ENCODE measurements around the gene CASTOR2. TPM values are rescaled to one million over a fixed set of nuclear protein-coding genes. Genes with fewer than 3 reads are reported as not detected.

CASTOR2 gene
- total RNA-seq, 2 donors from 2014 or later: 4.2 to 4.9 TPM

DNA sequence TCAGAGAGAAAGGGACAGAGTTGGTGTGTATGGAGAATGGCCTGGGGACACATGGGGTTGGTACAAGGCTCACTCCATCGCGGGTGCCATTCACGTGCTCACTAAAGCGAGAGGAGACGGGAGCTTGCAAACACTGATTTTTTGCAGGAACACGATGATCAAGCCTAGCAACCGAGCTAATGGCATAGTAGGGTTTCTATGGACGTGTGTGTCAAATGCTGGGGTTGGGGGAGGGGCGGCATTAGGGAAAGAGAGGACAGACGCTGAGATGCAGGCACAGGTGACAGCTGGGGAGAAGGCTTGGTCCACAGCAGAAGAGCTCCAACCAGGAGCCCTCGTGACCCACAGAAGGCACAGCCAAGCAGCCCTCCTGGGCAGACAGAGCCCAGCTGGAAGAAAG lies 75.2 kb downstream of the CASTOR2 start:
- Histone ChIP-seq H3K9ac (ENCODE audit: low read depth in 2 of 2, low read length in 2 of 2) (no peak overlapping the region), H3K4me3 (no peak overlapping the region), H3K4me1 (no peaks in the 10 kb centered on the region), H3K9me3 (no peaks in the 10 kb centered on the region), H3K27me3 (no peaks in the 10 kb centered on the region), H3K27ac (no peak overlapping the region), H3K36me3 (no peaks in the 10 kb centered on the region)
- intact Hi-C loops (cut with DNase I): no loop called here
- no peak for DNase-seq
- TF ChIP-seq, protein P1, sequence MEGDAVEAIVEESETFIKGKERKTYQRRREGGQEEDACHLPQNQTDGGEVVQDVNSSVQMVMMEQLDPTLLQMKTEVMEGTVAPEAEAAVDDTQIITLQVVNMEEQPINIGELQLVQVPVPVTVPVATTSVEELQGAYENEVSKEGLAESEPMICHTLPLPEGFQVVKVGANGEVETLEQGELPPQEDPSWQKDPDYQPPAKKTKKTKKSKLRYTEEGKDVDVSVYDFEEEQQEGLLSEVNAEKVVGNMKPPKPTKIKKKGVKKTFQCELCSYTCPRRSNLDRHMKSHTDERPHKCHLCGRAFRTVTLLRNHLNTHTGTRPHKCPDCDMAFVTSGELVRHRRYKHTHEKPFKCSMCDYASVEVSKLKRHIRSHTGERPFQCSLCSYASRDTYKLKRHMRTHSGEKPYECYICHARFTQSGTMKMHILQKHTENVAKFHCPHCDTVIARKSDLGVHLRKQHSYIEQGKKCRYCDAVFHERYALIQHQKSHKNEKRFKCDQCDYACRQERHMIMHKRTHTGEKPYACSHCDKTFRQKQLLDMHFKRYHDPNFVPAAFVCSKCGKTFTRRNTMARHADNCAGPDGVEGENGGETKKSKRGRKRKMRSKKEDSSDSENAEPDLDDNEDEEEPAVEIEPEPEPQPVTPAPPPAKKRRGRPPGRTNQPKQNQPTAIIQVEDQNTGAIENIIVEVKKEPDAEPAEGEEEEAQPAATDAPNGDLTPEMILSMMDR (IDR thresholded peaks at IDR 0.05): no peak

DNA sequence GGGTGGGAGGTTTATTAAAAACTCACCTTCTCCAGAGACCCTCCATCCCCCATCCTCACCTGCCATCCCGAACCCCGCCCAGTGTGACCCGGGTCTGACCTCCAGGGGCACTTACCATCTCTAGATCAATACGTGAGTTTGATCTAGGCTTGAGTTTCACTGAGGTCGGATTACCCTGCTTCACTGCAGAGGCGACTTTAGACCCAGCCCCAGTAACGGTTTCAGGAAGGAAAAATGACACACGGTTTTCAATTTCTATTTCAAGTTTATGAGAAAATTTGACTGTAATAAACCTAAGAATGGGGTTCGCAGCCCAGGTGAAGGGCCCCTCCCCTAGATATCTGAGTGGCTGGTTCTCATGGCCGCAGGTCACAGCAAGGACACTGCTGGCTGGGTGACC lies 76.0 kb downstream of the CASTOR2 start:
- no peaks in the 10 kb centered on the region for H3K36me3 ChIP-seq
- no peak overlapping the region for H3K4me3 ChIP-seq
- intact Hi-C loops (cut with DNase I): no loop called here
- no peaks in the 10 kb centered on the region for H3K9me3 ChIP-seq
- no peaks in the 10 kb centered on the region for H3K4me1 ChIP-seq
- H3K27me3 ChIP-seq: no peaks in the 10 kb centered on the region
- no peak overlapping the region for H3K9ac ChIP-seq (ENCODE audit: low read depth in 2 of 2, low read length in 2 of 2)
- TF ChIP-seq, protein P1 (IDR thresholded peaks at IDR 0.05): no peak
- no peak overlapping the region for H3K27ac ChIP-seq
- no peak for DNase-seq

DNA sequence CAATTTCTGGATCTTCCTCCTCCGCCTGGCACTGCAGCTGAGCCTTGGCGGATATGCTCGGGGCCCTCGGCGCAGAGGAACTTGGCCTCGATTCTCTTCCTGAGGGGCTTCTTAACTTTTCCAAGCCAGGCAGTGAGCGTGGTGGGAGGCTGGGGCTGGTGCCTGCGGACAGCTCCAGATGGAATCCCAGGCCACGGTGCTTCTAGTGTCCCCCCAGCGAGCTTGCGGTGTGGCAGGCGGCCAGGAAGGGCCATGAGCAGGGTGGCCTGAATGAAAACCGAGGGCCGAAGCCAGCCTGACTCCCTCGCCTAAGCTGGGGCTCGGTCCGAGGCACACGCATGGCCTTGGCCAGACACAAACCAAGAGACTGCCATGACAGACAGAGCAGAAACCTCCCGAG lies 77.8 kb downstream of the CASTOR2 start:
- TF ChIP-seq, protein P1 (IDR thresholded peaks at IDR 0.05): no peak
- Histone ChIP-seq H3K4me3 (no peak overlapping the region), H3K27ac (no peak overlapping the region), H3K9me3 (no peaks in the 10 kb centered on the region), H3K9ac (ENCODE audit: low read depth in 2 of 2, low read length in 2 of 2) (no peak overlapping the region), H3K27me3 (no peaks in the 10 kb centered on the region), H3K4me1 (no peaks in the 10 kb centered on the region), H3K36me3 (no peaks in the 10 kb centered on the region)
- DNase-seq: no peak
- intact Hi-C loops (cut with DNase I): no loop called here

DNA sequence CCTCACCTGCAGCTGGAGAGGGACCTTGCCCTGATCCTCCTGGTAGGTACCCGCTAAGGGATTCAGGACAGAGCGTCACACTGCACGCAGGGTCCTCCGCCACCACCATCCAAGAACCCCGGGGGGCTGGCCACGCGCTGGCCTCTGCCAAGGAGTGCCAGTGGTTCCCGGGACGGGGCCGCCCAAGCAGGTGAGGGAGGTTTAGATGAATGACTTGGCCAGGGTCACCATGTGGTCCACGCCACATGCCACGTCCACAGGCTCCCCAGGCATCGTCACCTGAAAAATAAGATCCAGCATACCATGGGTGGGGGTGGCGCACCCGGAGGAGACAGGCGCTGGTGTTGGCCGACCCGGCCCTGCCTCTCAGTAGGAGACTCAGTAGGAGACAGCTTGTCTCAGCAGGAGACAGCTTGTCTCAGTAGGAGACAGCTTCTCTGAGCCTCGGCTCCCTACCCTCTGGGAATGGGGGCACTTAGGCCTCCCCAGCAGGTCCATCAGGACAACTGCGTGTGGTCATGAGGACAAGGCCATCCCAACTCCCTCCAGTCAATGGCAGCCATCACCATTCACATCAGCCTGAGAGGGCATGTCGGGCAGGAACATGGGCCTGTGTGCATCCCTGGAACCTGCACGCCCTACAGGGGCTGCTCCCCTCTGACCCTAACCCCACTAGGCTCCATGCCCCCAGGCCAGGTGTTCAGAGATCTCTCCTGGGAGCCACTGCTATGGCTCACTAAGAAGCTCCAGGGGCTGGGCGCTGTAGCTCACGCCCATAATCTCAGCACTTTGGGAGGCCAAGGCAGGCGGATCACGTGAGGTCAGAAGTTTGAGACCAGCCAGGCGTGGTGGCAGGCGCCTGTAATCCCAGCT lies 78.6 kb downstream of the CASTOR2 start:
- no peaks in the 10 kb centered on the region for H3K36me3 ChIP-seq
- TF ChIP-seq, protein P1 (IDR thresholded peaks at IDR 0.05): no peak
- DNase-seq: no peak
- no peaks in the 10 kb centered on the region for H3K9me3 ChIP-seq
- H3K4me3 ChIP-seq: no peak overlapping the region
- intact Hi-C loops (cut with DNase I): no loop called here
- no peak overlapping the region for H3K9ac ChIP-seq (ENCODE audit: low read depth in 2 of 2, low read length in 2 of 2)
- no peaks in the 10 kb centered on the region for H3K27me3 ChIP-seq
- H3K27ac ChIP-seq: no peak overlapping the region
- H3K4me1 ChIP-seq: no peaks in the 10 kb centered on the region

DNA sequence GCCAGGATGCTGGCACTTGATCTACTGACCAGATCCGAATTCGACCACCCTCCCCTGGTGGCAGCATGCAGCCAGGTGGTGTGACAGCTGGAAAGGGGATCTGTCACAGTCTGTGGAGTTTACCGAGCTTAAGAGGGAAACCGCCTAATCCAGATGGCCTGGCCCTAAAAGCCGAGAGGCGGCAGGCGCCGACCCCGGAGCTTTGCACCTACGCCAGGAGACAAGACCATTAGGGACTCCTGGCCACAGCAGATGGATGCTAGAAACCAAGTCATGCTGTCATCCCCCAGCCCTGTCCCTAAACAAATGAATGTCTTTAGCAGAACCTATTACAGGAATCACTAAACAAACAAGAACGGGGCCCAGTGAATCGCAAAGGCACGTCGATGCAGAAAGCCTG lies 81.4 kb downstream of the CASTOR2 start:
- Histone ChIP-seq H3K4me1 (no peaks in the 10 kb centered on the region), H3K4me3 (no peak overlapping the region), H3K27me3 (no peaks in the 10 kb centered on the region), H3K36me3 (no peaks in the 10 kb centered on the region), H3K27ac (no peak overlapping the region), H3K9me3 (no peaks in the 10 kb centered on the region), H3K9ac (ENCODE audit: low read depth in 2 of 2, low read length in 2 of 2) (no peak overlapping the region)
- no peak for DNase-seq
- intact Hi-C loops (cut with DNase I): no loop called here
- TF ChIP-seq, protein P1 (IDR thresholded peaks at IDR 0.05): no peak

Measured in colonic mucosa (tissue), 4 donors.